Measurements from ENCODE around the gene CALCOCO2. TPM values are rescaled to one million over a fixed set of nuclear protein-coding genes. Genes with fewer than 3 reads are reported as not detected.

Gene CALCOCO2
- total RNA-seq, 1 experiment from 2014 or later, result 29.7 TPM

DNA sequence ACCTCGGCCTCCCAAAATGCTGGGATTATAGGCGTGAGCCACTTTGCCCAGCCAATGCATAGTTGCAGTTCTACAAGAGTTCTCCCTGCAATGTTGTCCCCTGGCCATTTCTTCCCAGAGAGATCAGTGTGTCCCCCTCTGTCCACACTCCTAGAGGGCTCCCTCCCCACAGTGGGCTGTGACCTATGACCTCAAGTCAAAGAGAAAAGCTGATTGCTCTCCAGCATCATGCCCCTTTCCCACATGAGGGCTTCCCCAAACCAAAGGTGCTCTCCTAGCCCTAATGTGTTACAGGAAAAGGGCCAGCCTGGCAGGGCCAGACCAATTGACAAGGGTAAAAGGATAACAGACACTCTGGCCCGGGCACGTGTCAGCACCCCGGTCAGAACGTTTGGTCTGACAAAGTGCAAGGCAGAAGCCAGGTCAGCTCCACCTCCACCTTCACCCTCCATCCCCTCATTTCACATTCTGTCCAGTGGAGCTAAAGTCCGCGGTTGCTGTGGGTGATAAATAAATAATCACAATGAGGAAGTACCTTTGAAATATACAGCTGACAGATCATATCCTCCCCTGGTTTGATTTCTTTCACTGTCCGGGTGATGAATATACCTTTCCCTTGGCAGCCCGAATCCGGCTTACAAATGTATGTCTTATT, 31.6 kb upstream of the CALCOCO2 start:
- Histone ChIP-seq H3K4me2 (ENCODE audit: low read depth, low read length, poor library complexity, severe bottlenecking) (no peak overlapping the region), H3K27me3 (ENCODE audit: low read length) (no peaks in the 10 kb centered on the region), H3K4me3 (ENCODE audit: low read length) (no peak overlapping the region), H3K36me3 (ENCODE audit: insufficient read depth, low read length) (no peaks in the 10 kb centered on the region), H3K4me1 (ENCODE audit: low read length) (no peaks in the 10 kb centered on the region), H3K9me3 (ENCODE audit: low read length) (no peaks in the 10 kb centered on the region), H4K20me1 (ENCODE audit: insufficient read depth, low read depth, low read length) (no peaks in the 10 kb centered on the region), H2AFZ (ENCODE audit: low read length) (no peak overlapping the region), H3K27ac (ENCODE audit: low read length) (no peak overlapping the region), H3K9me2 (replicated peaks; ENCODE audit: insufficient read depth, low read length) (no peaks in the 10 kb centered on the region), H3K9ac (ENCODE audit: low read length) (no peak overlapping the region), H3K79me2 (ENCODE audit: low read length) (no peaks in the 10 kb centered on the region)
- DNase-seq, result no peak

- no peak overlapping the region for H2AFZ ChIP-seq (ENCODE audit: low read length)
- no peaks in the 10 kb centered on the region for H3K36me3 ChIP-seq (ENCODE audit: insufficient read depth, low read length)
- no peak overlapping the region for H3K4me2 ChIP-seq (ENCODE audit: low read depth, low read length, poor library complexity, severe bottlenecking)
- H3K27ac ChIP-seq (ENCODE audit: low read length), result no peak overlapping the region
- H4K20me1 ChIP-seq (ENCODE audit: insufficient read depth, low read depth, low read length), result no peaks in the 10 kb centered on the region
- H3K27me3 ChIP-seq (ENCODE audit: low read length), result no peaks in the 10 kb centered on the region
- no peaks in the 10 kb centered on the region for H3K4me1 ChIP-seq (ENCODE audit: low read length)
- no peak overlapping the region for H3K9ac ChIP-seq (ENCODE audit: low read length)
- no peaks in the 10 kb centered on the region for H3K79me2 ChIP-seq (ENCODE audit: low read length)
- H3K4me3 ChIP-seq (ENCODE audit: low read length), result no peak overlapping the region
- no peaks in the 10 kb centered on the region for H3K9me2 ChIP-seq (replicated peaks; ENCODE audit: insufficient read depth, low read length)
- no peaks in the 10 kb centered on the region for H3K9me3 ChIP-seq (ENCODE audit: low read length)
- no peak for DNase-seq
Measured at GRCh38 chr17:48800626-48801217, 30.1 kb upstream of the CALCOCO2 start.

DNA sequence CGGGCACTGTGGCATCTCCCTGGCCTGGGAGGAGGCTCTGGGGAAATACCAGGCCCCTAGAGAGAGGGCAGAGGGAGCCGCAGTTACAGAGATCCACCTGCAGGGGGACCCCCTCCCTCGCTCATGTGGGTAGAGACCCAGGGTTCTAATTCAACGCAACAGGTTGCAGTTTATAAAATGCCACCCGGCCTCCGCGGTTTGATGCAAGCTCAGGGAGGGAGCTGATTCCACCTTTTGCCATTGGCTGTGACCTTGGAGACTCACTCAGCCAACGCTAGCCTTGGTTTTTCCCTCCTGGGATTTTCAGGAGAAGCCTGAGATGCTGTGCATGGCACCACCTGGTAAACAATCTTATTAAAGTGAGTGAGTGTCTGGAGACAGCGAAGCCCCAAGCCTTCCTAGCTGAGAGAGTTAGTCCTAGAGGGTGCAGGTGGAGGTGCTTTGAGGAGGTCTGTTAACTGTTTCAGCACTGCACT, 25.9 kb upstream of the CALCOCO2 start:
- H4K20me1 ChIP-seq (ENCODE audit: insufficient read depth, low read depth, low read length), result no peaks in the 10 kb centered on the region
- no peak overlapping the region for H3K27ac ChIP-seq (ENCODE audit: low read length)
- H3K27me3 ChIP-seq (ENCODE audit: low read length), result no peaks in the 10 kb centered on the region
- no peaks in the 10 kb centered on the region for H3K79me2 ChIP-seq (ENCODE audit: low read length)
- H3K9me2 ChIP-seq (replicated peaks; ENCODE audit: insufficient read depth, low read length), result no peaks in the 10 kb centered on the region
- no peaks in the 10 kb centered on the region for H3K36me3 ChIP-seq (ENCODE audit: insufficient read depth, low read length)
- no peak overlapping the region for H3K4me2 ChIP-seq (ENCODE audit: low read depth, low read length, poor library complexity, severe bottlenecking)
- H3K9ac ChIP-seq (ENCODE audit: low read length), result no peak overlapping the region
- no peak overlapping the region for H3K4me3 ChIP-seq (ENCODE audit: low read length)
- H3K9me3 ChIP-seq (ENCODE audit: low read length), result no peaks in the 10 kb centered on the region
- no peak overlapping the region for H2AFZ ChIP-seq (ENCODE audit: low read length)
- DNase-seq, result peak; percentile 80
- no peaks in the 10 kb centered on the region for H3K4me1 ChIP-seq (ENCODE audit: low read length)

DNA sequence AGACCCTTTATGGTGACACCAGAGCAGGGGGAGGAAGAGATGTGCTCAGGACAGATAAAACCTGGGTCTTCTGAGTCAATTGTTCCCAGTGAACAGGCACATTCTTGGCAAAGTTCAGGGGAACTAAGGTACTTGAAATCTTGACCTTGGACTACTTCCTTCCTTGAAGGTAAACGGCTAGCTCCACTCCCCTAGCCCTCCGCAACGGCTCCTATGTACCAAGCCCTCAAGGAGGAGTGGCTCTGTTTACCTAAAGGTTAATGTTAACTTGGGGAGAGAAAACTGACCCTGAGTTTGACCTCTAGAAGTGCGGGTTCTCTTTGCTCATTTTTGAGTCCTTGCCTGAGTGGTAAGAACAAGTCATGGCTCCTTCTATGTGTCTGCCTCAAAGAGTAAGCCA, 21.7 kb upstream of the CALCOCO2 start:
- Histone ChIP-seq H3K27ac (ENCODE audit: low read length) (no peak overlapping the region), H2AFZ (ENCODE audit: low read length) (no peak overlapping the region), H3K4me1 (ENCODE audit: low read length) (no peaks in the 10 kb centered on the region), H3K36me3 (ENCODE audit: insufficient read depth, low read length) (no peaks in the 10 kb centered on the region), H3K9me3 (ENCODE audit: low read length) (no peaks in the 10 kb centered on the region), H3K79me2 (ENCODE audit: low read length) (no peaks in the 10 kb centered on the region), H3K9me2 (replicated peaks; ENCODE audit: insufficient read depth, low read length) (no peaks in the 10 kb centered on the region), H3K9ac (ENCODE audit: low read length) (no peak overlapping the region), H3K4me3 (ENCODE audit: low read length) (no peak overlapping the region), H3K4me2 (ENCODE audit: low read depth, low read length, poor library complexity, severe bottlenecking) (no peak overlapping the region), H4K20me1 (ENCODE audit: insufficient read depth, low read depth, low read length) (no peaks in the 10 kb centered on the region), H3K27me3 (ENCODE audit: low read length) (no peaks in the 10 kb centered on the region)
- no peak for DNase-seq

GRCh38 chr17:48812001-48812400, 18.8 kb upstream of the CALCOCO2 start:
- Histone ChIP-seq H4K20me1 (ENCODE audit: insufficient read depth, low read depth, low read length) (no peaks in the 10 kb centered on the region), H3K27me3 (ENCODE audit: low read length) (no peaks in the 10 kb centered on the region), H3K9me3 (ENCODE audit: low read length) (no peaks in the 10 kb centered on the region), H3K36me3 (ENCODE audit: insufficient read depth, low read length) (no peaks in the 10 kb centered on the region), H3K9me2 (replicated peaks; ENCODE audit: insufficient read depth, low read length) (no peaks in the 10 kb centered on the region), H2AFZ (ENCODE audit: low read length) (no peak overlapping the region), H3K9ac (ENCODE audit: low read length) (no peak overlapping the region), H3K27ac (ENCODE audit: low read length) (no peak overlapping the region), H3K4me2 (ENCODE audit: low read depth, low read length, poor library complexity, severe bottlenecking) (no peak overlapping the region), H3K4me3 (ENCODE audit: low read length) (no peak overlapping the region), H3K79me2 (ENCODE audit: low read length) (no peaks in the 10 kb centered on the region), H3K4me1 (ENCODE audit: low read length) (no peaks in the 10 kb centered on the region)
- no peak for DNase-seq

DNA sequence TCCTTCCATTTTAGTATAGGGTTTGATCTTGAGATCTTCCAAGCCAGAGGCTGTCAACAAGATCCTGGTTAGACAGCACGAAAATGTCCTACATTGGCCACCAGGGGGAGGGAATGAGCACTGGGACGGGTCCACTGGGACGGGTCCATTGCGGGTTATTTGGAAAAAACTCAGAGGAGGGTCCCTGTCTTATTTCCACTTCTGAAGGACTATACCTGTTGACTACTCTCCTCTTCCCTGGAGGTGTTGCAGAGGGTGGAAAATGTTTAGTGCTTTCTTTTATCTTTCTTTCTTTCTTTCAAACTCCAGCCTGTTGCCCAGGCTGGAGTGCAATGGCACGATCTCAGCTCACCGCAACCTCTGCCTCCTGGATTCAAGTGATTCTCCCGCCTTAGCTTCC, 16.3 kb upstream of the CALCOCO2 start:
- Histone ChIP-seq H3K4me3 (ENCODE audit: low read length) (no peak overlapping the region), H2AFZ (ENCODE audit: low read length) (no peak overlapping the region), H3K9me2 (replicated peaks; ENCODE audit: insufficient read depth, low read length) (no peaks in the 10 kb centered on the region), H3K4me1 (ENCODE audit: low read length) (no peaks in the 10 kb centered on the region), H3K9ac (ENCODE audit: low read length) (no peak overlapping the region), H3K79me2 (ENCODE audit: low read length) (no peaks in the 10 kb centered on the region), H3K4me2 (ENCODE audit: low read depth, low read length, poor library complexity, severe bottlenecking) (no peak overlapping the region), H4K20me1 (ENCODE audit: insufficient read depth, low read depth, low read length) (no peaks in the 10 kb centered on the region), H3K27ac (ENCODE audit: low read length) (no peak overlapping the region), H3K27me3 (ENCODE audit: low read length) (no peaks in the 10 kb centered on the region), H3K36me3 (ENCODE audit: insufficient read depth, low read length) (no peaks in the 10 kb centered on the region), H3K9me3 (ENCODE audit: low read length) (no peaks in the 10 kb centered on the region)
- peak; percentile 77 for DNase-seq

- Histone ChIP-seq H3K27ac (ENCODE audit: low read length) (no peak overlapping the region), H3K4me1 (ENCODE audit: low read length) (no peaks in the 10 kb centered on the region), H3K27me3 (ENCODE audit: low read length) (no peaks in the 10 kb centered on the region), H2AFZ (ENCODE audit: low read length) (no peak overlapping the region), H3K4me2 (ENCODE audit: low read depth, low read length, poor library complexity, severe bottlenecking) (no peak overlapping the region), H3K9me2 (replicated peaks; ENCODE audit: insufficient read depth, low read length) (no peaks in the 10 kb centered on the region), H3K79me2 (ENCODE audit: low read length) (no peaks in the 10 kb centered on the region), H4K20me1 (ENCODE audit: insufficient read depth, low read depth, low read length) (no peaks in the 10 kb centered on the region), H3K36me3 (ENCODE audit: insufficient read depth, low read length) (no peaks in the 10 kb centered on the region), H3K9me3 (ENCODE audit: low read length) (no peaks in the 10 kb centered on the region), H3K9ac (ENCODE audit: low read length) (no peak overlapping the region), H3K4me3 (ENCODE audit: low read length) (no peak overlapping the region)
- no peak for DNase-seq
Measured at GRCh38 chr17:48815311-48815710, 15.5 kb upstream of the CALCOCO2 start.

DNA sequence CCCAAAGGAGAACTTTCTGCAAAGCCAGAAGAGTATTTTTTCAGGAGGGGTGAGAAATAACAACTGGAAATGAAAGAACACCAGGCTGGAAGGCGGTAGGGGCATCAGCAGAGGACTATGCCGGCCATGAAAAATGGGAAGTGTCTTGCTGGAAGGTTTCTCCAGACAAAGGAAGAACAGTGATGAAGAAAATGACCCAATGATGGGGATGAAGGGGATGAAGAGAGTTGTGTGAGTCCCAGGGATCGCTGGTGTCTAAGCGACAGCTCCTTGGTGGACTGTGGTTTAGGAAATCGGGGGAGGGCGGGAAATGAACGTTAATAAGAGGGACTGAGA, 14.4 kb upstream of the CALCOCO2 start:
- DNase-seq, result no peak
- no peak overlapping the region for H2AFZ ChIP-seq (ENCODE audit: low read length)

More for the DNA sequence above, 14.4 kb upstream of the CALCOCO2 start:
- Histone ChIP-seq H3K9me2 (replicated peaks; ENCODE audit: insufficient read depth, low read length) (no peaks in the 10 kb centered on the region), H3K9me3 (ENCODE audit: low read length) (no peaks in the 10 kb centered on the region), H3K4me3 (ENCODE audit: low read length) (no peak overlapping the region), H3K79me2 (ENCODE audit: low read length) (no peaks in the 10 kb centered on the region), H3K9ac (ENCODE audit: low read length) (no peak overlapping the region), H3K4me1 (ENCODE audit: low read length) (no peaks in the 10 kb centered on the region), H3K4me2 (ENCODE audit: low read depth, low read length, poor library complexity, severe bottlenecking) (no peak overlapping the region), H3K27me3 (ENCODE audit: low read length) (no peaks in the 10 kb centered on the region), H3K36me3 (ENCODE audit: insufficient read depth, low read length) (no peaks in the 10 kb centered on the region), H3K27ac (ENCODE audit: low read length) (no peak overlapping the region), H4K20me1 (ENCODE audit: insufficient read depth, low read depth, low read length) (no peaks in the 10 kb centered on the region)

Measured in Karpas-422 (cell line).